ENCODE data around the gene WWOX.

The WWOX gene

DNA sequence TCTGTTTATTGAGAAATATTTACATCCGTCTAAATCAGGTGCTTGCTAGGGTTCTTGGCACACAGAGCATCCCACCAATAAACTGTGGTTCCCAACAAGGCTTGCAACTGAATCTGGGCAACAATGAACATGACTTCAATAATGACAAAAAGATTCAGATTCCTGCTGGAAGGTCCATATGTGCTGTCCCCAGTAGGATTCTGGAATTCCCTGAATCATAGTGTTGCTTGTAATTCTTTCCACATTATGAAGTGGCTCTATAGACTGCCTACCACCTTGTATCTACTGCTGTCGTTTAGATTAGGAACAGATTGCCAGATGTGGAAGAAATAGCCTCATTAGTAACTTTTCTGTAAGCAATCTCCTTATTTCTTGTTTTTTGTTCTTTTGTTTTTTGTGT lies 265.9 kb downstream of the WWOX start:
- DNase-seq: peak in 1 of 2 experiments; percentile 64

DNA sequence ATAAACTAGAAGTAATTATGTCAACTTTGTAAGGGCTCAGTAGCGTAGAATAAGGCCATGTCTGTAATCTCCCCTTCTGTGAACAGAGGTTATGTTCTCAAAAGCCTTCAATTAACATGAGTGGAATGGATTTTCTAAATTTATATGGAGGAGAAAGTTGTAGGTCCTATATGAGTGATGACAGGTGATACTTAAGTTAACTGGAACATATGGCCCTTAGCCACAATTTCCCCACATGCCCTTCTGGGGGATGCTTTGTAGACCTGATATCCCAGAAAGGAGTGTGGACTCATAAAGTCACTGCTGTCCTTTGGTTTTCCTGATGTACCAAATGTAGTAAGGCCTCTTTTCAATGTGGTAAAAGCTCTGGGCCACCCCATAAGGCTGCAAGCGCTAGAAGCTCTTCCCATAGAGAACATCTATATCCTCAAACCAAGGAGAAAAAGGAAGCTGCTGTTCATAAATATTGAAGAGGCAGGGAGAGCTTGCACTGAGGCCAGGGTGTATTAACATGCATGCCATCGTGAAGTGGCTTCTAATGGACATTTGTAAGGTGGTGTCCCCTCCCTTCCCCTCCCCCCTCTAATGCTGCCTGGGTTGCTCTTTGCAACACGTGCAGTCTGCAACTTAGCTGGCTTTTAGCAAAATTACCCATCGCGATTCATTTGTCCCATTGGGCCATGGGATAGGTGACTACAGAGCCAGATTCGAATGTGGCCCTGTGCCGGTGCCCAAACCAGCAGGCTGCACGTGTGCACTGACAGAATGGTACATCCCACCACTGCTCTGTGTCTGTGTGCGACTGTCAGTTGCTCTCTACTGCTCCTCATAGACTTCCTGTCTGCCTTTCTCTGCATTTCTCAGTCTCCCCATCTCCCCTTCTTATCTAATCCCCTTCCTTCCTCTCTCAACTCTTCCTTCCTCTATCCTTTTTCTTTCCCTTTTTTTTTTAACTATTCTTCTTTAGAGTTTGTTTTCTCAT lies 269.0 kb downstream of the WWOX start:
- peak; percentile 71 to 89 for DNase-seq

DNA sequence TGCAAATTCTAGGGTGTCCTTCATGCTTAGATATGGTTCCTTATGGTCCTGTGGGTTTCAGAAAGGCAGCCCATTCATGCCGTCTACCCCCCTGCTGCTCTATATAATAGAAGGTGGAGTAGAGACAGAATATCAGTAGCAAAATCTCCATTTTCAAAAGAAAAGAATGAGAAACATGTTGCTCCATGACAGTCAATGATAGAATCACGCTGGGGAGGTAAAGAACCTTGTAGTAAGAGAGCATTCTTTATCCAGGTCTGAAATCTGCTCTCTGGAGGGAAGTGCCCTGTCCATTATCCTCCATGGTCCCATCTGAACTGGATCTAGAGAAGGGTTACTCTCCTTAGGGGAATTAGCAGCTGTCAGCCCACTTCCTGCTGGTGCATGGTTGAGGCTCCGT lies 272.8 kb downstream of the WWOX start:
- DNase-seq: no peak

DNA sequence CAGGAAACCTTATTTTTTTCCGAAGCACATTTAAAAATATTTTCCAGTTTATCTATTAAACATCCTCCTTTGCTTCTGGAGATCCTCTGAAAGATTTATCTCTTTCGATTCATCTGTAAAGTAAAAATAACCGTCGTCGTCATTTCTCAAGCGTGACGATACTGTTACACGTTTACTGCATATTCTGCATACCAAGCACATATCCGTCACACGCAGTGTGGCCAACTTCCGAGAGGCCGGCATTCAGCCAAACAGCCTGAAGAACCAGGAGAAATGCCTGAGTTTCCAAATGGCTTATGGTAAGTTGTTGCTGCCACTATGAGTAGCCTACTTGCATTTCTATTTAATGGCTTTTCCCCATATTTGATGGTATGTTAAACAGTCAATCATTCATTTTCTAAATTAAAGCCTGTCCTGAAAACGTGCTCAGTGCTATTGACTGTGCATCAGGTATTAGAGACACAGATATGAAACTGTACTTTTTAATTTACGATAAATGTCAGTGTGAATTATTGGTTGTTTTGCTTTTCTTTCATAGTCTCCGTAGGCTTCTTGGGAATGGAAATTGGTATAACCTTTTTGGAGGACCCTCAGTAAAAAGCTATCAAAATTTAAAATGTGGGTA lies 275.7 kb downstream of the WWOX start:
- no peak for DNase-seq

DNA sequence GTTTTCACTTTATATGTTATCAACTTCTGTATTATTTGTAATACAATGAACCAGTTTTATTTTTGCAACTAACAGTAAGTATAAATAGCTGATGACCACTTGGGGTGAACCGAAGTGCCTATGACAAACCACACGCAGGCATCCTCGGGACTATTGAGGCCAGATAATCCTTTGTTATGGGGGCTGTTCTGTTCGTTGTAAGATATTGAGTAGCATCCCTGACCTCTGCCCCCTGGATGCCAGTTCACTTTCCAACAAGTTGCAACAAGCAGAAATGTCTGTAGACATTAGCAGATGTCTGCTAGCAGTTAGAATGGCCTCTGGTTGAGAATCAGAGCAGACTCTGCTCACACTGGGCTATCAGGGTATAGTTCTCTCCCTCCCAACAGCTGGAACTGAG lies 277.0 kb downstream of the WWOX start:
- DNase-seq: no peak

DNA sequence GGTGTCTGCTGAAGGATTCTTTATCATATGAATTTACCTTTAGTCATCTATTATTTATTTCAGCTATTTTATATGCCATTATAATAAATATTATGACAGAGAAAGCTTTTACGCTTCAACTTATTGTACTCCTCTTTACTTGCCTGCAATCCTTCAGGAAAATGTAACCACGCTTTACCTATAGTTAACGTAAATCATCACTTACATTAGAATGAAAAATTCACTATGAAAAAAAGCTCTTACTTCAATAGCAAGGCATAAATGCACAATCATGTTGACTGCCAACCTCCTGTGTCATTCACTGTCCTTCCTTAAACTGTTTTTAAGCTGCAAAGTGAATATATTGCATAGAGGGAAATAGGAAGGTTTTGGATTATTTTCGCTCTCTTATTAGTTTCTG lies 277.9 kb downstream of the WWOX start:
- DNase-seq: no peak

DNA sequence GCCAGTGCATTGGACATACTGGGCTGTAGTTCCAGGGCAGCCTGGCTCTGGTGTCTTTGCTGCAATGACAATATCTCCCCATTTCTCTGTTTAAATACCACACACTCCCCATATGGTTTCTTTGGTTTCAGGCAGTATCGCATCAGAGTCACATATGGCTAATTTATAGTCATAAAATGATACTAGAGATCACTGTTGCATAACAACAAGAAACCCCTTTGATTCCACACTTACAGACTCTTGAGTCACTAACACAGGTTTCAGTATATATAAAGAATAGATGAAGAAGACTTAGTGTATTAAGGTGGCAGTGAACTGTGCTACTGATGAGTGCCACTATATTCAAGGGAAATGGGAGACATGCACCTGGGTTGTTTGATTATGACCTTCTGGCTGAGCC lies 281.6 kb downstream of the WWOX start:
- DNase-seq: peak in 1 of 2 experiments; percentile 26

DNA sequence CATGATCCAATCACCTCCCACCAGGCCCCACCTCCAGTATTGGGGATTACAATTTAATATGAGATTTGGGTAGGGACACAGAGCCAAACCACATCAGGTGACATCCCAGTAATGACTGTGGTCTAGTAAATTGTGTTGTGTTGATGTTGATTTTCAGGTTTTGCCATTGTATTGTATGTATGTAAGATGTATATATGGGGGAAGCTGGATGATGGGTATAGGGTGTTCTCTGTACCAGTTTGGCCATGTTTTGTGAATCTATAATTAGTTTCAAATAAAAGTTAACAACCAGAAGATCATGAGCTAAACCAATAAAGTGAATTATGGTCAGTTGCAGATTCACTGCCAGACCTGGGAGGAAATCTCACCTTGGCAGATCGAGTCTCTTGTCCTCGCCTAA lies 283.7 kb downstream of the WWOX start:
- DNase-seq: no peak

DNA sequence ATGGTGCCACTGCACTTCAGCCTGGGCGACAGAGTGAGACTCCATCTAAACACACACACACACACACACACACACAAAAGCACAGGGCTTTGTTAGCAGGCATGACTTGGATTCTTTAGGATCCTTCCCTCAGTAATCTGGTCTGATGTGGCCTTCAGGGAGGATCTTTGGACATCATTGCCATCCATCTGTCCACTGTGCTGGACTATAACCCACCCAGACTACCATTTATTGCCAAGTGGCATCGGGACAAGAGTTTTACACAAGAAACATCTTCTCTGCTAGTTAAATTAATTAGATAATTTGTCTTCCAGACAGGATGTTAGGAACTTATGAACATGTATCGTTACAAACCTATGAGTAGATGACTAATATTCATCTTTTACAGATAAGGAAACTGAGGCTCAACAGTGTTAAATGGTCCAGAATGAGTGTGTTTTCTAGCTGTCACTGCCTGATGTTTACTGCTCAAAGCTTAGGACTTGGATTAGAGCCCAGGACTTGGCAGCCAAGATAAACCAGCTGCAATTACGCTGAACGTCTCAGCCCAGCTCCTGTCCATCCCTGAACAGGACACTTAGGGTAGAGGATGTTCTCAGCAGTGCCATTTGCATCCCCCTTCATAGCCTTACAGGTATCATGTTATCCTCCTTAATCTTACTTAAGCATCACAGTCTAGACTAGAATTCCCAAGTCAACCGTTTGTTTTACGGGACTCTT lies 285.8 kb downstream of the WWOX start:
- peak in 1 of 2 experiments; percentile 15 for DNase-seq

DNA sequence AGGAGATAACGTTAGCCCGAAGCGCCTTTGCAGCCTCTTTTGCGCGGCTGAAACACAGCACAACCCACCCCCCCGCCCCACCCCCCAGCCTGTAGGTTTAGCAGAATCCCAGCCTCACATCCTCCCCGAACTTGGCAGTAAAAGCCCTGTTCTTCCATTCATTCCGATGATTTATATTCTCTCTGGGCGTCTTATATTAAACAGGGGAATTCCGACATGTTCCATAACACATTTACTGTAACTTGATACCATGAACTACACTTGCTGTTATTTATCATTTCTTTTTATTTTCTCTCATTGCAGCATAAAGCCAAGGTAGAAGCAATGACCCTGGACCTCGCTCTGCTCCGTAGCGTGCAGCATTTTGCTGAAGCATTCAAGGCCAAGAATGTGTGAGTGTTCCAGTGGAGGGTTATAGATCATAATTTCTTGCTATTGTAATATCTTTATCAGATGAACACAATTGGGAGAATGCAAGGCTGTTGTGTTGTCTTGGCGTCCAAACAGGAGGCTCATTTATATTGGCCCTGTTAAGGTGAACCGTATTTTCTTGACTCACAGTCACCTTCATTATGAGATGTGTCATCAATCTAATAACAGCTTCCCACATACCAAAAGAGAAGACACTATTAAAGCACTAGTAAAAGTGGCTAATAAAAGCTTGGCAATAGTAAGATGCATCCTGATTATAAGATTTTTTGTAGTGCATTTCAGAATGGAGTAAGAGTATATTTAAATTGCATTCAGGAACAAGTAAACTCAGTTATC lies 287.3 kb downstream of the WWOX start:
- DNase-seq: no peak

DNA sequence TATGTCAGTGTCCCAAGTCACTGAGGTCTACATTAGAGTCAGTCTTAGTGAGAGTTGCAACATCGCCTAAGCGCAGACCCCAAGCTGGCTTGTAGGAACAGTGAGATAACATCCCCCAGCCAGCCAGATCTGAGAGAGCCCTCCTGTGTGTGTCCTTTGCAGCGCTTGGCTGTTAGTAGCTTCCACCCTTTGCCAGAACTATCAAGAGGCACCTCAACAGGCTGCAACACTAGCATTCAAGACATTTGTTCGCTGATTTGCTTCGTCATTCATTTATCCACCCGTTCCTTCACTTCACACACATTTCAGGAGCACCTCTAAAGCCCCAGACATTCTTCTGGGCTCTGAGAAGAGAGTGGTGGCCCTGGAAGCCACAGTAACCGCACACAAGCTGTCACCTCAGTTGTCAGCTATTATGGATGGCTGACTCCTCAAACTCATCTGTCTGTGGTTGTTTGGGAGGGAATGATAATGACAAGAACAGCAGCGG lies 289.6 kb downstream of the WWOX start:
- DNase-seq: no peak

DNA sequence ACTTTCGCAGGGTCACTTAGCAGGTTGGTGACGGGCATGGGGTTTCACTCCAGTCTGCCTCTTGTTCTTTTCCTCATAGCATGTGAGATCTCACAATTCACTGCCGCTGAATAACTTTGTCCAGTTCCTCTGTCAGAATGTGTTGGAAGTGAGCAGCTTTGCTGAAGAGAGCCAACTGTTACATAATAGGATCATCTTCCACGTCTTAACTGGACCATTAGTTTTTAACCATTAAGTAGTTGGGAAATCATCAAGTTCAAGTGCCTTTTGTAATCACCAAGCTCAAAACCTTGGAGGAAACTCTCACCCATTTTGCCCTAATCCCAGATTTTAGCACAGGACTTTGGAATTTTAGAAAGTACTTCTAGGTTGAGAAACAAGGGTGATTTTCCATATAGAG lies 290.6 kb downstream of the WWOX start:
- DNase-seq: peak; percentile 68 to 89

DNA sequence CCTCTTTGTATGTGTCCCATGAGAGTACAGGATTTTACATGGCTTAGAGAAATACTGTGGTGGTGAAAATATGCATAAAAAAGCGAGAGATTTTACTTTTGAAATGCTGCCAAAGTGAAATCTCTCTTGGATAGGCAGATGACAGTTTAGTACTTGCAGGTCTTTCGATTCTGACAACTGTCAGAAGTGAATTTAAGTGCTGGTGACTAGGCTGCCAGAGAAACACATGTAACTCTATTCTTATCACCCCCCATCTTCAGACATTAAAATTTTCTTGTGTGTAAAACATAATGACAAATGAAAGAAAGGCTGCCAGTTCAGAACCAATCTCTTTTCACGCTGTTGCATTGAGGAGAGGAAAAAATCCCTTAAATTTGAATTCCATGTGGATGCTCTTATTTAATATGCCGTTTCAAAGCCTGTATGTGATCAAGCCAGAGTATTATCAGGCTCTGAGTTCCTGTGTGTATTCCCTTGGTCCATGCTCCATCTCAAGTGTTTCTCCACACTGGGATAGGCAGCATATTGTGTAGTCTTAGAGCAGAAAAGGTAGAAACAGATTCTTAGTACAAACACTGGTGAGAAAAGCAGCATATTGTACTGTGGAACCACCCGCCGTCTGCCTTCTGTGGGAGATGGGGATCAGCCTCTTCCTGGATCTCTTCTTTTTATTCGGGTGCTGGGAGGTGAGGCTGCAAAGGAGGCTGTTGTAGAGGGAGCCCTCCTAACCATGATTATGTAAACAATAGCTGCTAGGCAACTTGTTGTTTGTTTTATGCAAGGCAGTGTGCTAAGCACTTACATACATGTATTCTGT lies 291.3 kb downstream of the WWOX start:
- DNase-seq: no peak

DNA sequence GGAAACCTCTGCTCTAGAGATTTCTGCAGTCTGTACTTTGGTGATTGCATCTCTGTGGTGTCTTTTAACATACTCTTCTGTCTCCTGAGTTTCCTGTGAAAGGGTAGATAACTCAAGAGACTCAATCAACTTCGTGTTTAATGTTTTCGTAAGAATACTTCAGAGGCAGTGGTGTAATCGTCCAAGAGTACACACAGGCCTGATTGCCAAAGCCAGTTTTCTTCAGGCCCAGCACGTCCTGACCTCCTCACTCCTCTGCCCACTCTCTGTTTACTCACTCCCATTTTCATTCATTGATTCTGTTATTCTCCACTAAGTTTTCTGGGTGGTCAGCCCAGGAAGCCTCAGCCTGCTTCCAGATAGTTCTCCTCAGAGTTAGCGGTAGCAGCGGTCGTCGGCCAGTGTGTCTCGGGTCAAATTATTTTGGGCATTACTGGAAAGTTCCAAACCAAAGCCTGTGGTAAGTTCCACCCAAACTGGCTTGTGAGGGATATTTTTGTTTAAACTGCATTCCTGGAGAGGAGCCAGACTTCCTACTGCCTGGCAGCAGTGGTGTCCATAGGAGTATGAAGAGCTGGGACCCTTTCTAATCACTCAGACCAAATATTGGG lies 293.2 kb downstream of the WWOX start:
- DNase-seq: no peak

DNA sequence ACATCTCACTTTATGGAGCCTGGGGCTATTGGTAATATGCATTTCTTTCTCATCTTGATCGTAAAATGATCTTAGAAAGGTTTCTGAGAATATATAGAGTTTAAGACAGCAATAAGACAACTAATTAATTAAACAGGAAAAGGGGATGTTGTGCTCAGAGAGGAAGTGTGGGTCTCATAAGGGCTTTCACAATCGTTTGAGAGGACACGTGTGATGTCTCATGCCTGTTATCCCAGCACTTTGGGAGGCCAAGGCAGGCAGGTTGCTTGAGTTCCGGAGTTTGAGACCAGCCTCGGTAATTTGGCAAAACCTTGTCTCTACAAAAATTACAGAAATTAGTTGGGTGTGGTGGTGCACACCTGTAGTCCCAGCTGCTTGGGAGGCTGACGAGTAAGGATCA lies 295.6 kb downstream of the WWOX start:
- no peak for DNase-seq

DNA sequence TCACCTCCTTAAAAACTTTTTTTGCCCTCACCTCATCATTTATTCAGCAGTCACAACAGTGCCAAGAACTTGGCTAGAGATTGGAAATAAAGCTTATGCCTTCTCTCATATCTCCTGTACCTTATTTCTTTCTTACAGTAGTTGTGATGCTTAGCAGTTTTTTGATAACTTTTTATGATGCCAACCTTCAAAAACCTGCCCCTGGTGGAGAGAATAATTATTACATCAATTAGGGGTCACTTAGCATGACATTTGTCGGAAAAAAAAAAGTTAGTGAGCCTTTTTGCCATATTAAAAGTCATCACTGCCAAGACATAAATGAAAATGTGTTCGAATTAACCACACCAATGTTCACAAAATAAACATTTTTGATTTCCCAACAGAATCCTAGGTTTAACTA lies 296.6 kb downstream of the WWOX start:
- no peak for DNase-seq

DNA sequence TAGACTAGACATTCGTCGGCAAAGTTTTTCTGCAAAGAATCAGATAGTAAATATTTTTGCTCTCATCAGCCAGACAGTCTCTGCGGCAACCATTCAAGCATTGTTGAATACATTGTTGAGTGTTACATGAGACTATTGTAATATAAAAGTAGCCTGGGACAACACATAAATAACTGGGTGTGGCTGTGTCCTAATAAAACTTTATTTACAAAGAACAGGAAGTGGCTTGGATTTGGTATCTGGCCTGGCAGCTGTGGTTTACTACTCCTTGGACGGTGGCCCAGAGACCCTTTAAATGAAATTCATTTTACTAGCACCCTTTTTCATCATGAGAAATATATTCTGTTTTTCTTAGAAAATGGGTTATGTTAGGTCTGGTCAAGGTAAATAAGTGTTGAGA lies 297.2 kb downstream of the WWOX start:
- DNase-seq: no peak

DNA sequence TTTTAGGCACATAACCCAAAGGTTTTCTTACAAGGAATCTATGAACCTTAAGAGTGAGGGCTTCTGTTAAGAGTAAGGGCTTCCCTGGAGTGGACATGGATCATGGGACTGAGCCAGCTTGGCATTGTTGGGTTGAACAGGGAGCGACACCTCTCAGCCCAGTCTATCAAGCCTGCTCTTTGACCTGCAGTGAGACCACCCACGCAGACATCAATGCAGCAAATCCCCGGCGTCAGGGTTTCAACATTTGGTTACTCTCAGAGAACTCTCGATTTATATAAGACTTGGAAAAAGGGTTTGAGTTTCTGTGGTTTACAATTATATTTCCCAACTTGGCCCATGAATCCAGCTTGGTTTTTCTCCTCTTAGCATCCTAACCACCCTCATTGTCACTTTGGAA lies 299.9 kb downstream of the WWOX start:
- DNase-seq: no peak

DNA sequence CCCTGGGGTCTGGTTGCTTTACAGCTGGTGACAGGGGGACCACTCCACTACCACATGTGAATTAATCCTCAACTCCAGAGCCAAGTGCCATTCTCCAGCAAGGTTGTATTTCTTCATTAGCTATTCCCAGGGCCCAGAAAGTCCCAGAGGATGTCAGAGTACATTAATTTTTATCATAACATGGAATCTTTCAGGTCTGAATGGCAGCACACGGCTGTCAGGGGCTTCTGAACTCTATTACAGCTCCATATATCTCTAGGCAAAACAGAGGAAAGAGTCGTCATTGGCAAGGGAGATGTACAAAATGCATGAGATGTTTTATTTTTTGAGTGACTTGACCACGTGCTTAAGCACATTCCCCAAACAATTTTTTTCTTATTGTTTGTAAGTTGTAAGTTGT lies 303.4 kb downstream of the WWOX start:
- no peak for DNase-seq

DNA sequence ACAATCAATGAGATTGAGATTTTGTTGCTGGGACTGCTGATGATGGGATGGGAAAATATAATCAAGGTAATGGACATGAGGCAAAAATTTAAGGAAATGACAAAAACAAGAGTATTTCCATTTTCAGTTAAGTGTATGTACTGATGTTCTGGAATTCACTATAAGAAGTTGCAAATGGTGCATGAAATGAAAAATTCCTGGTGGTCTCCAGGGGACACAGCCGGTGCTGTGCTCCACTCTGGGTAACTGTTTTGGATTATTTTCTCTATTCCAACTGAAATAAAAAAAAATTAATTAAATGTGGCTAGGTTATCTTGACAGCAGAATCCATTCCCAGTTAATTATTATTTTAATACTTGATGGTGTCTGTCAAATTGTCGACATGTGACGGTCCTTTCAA lies 305.6 kb downstream of the WWOX start:
- no peak for DNase-seq

DNA sequence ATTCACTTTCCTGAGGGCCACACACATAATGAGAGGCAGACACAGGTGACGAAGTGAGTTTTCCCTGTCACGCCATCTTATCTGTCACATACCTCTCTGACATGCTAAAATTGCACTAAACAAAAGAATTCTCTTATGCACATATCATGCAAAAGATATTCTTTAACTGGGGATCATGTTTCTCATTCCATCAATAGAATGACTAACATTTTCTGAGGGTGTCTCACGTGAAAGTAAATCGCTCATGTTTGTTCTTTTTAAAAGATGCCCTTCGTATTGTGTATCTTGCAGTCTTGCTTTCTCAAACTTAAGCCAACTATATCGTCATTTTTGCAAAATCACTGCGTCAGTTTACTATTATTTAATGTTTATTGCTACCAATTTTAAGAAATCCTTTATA lies 306.4 kb downstream of the WWOX start:
- no peak for DNase-seq

Measured in NCI-H524 (cell line).